NCI-H82 (cell line): ENCODE results near the gene RS1.

ENCODE experiments used
- DNase-seq: peaks from one replicate; lab custom pipeline; 2025; lab: John Stamatoyannopoulos, UW

Gene RS1

DNA sequence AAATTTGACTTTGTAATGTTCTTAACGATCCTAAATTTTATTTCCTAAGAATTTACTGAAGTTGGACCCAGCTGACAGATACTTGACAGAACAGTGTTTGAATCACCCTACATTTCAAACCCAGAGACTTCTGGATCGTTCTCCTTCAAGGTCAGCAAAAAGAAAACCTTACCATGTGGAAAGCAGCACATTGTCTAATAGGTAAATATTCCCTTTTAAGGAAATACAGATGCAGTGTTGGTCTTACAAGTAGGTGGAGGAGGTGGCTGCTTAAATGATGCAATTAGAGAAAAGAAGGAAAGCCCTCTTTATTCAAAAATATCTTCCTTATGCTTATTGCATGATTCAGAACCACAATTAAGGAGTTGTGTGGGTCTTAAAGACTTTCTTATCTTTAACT lies 73.5 kb downstream of the RS1 start:
- DNase-seq: no peak

GRCh38 chrX:18596096-18596495 lies 75.8 kb downstream of the RS1 start:
- no peak for DNase-seq

DNA sequence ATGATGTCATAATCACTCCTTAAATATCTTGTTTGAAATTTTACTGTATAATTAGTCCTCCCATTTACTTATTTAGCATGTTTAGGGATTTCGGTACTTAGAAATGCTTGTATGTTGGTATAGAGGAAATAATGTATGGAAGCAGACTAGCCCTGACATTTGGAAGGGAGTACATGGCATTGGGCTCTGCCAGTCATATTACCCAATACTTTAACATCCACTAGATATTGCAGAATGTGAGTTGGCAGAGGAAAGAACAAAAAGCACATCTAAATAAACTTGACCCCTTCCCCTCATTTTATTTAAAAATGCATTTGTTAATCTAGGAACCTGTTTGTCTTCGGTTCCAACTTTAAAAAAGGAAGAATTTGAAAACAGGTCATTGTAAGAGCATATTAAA lies 77.8 kb downstream of the RS1 start:
- DNase-seq: no peak

DNA sequence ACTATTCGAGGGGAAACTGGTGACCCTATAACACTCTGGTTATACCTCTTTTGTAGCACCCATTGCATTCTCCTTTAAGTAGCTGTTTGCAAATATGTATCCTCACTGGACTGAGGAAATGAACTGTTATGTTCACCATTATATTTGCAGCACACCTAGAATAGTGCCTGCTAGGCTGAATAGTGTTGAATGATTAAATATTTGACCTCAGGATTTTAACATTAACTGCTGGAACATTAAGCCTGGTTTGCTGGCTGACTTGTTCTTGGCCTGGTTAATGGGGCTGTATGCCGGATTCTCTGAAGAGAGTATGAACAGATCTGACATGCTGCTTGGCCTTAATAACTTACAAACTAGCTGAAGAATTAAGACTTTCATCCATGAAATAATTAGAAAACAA lies 80.1 kb downstream of the RS1 start:
- DNase-seq: no peak
